ENCODE measurements around the gene GALP.
"Not testable (repeated sequence)": the region's sequence is repeated elsewhere in the genome, so short reads cannot be mapped to it uniquely, and the experiment has no call there.

GALP gene

GRCh38 chr19:56191711-56192110, 15.9 kb downstream of the GALP start:
- TF ChIP-seq TAF1 (IDR thresholded peaks at IDR 0.05; ENCODE audit: borderline replicate concordance, insufficient read depth, low read length) = no peak
- TF ChIP-seq, protein P1, sequence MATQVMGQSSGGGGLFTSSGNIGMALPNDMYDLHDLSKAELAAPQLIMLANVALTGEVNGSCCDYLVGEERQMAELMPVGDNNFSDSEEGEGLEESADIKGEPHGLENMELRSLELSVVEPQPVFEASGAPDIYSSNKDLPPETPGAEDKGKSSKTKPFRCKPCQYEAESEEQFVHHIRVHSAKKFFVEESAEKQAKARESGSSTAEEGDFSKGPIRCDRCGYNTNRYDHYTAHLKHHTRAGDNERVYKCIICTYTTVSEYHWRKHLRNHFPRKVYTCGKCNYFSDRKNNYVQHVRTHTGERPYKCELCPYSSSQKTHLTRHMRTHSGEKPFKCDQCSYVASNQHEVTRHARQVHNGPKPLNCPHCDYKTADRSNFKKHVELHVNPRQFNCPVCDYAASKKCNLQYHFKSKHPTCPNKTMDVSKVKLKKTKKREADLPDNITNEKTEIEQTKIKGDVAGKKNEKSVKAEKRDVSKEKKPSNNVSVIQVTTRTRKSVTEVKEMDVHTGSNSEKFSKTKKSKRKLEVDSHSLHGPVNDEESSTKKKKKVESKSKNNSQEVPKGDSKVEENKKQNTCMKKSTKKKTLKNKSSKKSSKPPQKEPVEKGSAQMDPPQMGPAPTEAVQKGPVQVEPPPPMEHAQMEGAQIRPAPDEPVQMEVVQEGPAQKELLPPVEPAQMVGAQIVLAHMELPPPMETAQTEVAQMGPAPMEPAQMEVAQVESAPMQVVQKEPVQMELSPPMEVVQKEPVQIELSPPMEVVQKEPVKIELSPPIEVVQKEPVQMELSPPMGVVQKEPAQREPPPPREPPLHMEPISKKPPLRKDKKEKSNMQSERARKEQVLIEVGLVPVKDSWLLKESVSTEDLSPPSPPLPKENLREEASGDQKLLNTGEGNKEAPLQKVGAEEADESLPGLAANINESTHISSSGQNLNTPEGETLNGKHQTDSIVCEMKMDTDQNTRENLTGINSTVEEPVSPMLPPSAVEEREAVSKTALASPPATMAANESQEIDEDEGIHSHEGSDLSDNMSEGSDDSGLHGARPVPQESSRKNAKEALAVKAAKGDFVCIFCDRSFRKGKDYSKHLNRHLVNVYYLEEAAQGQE (IDR thresholded peaks at IDR 0.05; ENCODE audit: insufficient read depth in 1 of 2, low read depth in 2 of 2, low read length in 2 of 2) = no peak
- no peak for TF ChIP-seq POLR2AphosphoS5 (IDR thresholded peaks at IDR 0.05; ENCODE audit: low read depth, low read length)
- no peak for TF ChIP-seq FOXP2 (optimal IDR thresholded peaks at IDR 0.05; ENCODE audit: borderline replicate concordance, extremely low read depth, extremely low read length, insufficient read depth)
- TF ChIP-seq SIN3A (IDR thresholded peaks at IDR 0.05; ENCODE audit: borderline replicate concordance, insufficient read depth, low read length) = no peak

- TF ChIP-seq FOXP2 (optimal IDR thresholded peaks at IDR 0.05; ENCODE audit: borderline replicate concordance, extremely low read depth, extremely low read length, insufficient read depth) = no peak
- TF ChIP-seq, protein P1 (IDR thresholded peaks at IDR 0.05; ENCODE audit: insufficient read depth in 1 of 2, low read depth in 2 of 2, low read length in 2 of 2) = no peak
Measured at GRCh38 chr19:56193981-56194640, 18.3 kb downstream of the GALP start.

GRCh38 chr19:56197646-56198045, 21.8 kb downstream of the GALP start, which contains the start of gene ZSCAN5B:
TSS of gene ZSCAN5B (minus strand) at chr19:56197783. CDS start at chr19:56193052, 4,731 bp downstream.
- TF ChIP-seq, protein P1 (IDR thresholded peaks at IDR 0.05; ENCODE audit: insufficient read depth in 1 of 2, low read depth in 2 of 2, low read length in 2 of 2) = not testable (repeated sequence)
- TF ChIP-seq SIN3A (IDR thresholded peaks at IDR 0.05; ENCODE audit: borderline replicate concordance, insufficient read depth, low read length); POLR2AphosphoS5 (IDR thresholded peaks at IDR 0.05; ENCODE audit: low read depth, low read length): not testable (repeated sequence)

DNA sequence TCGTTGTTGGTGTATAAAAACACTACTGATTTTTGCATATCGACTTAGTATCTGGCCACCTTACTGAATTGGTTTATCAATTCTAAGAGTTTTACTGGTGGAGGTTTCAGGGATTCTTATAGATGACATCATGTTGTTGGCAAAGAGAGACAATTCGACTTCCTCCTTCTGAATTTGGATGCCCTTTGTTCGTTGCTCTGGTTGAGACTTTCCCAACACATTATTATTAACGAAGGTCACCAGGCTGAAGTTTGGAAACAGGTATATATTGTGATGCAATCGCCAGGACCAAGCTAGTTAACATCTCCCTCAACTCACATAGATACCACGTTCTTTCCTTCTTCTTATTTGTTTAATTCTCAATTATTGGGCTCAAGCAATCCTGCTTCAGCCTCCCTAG, 23.9 kb downstream of the GALP start:
- no peak for TF ChIP-seq SIN3A (IDR thresholded peaks at IDR 0.05; ENCODE audit: borderline replicate concordance, insufficient read depth, low read length)
- TF ChIP-seq, protein P1 (IDR thresholded peaks at IDR 0.05; ENCODE audit: insufficient read depth in 1 of 2, low read depth in 2 of 2, low read length in 2 of 2) = no peak
- TF ChIP-seq POLR2AphosphoS5 (IDR thresholded peaks at IDR 0.05; ENCODE audit: low read depth, low read length) = no peak
- no peak for TF ChIP-seq TAF1 (IDR thresholded peaks at IDR 0.05; ENCODE audit: borderline replicate concordance, insufficient read depth, low read length)
- TF ChIP-seq FOXP2 (optimal IDR thresholded peaks at IDR 0.05; ENCODE audit: borderline replicate concordance, extremely low read depth, extremely low read length, insufficient read depth) = no peak

GRCh38 chr19:56201973-56202372, 26.2 kb downstream of the GALP start, which contains the start of gene ZSCAN5C:
TSS of gene ZSCAN5C (plus strand) at chr19:56202273. CDS start at chr19:56205914, 3,641 bp downstream.
- TF ChIP-seq POLR2AphosphoS5 (IDR thresholded peaks at IDR 0.05; ENCODE audit: low read depth, low read length) (no peak), FOXP2 (optimal IDR thresholded peaks at IDR 0.05; ENCODE audit: borderline replicate concordance, extremely low read depth, extremely low read length, insufficient read depth) (no peak), TAF1 (IDR thresholded peaks at IDR 0.05; ENCODE audit: borderline replicate concordance, insufficient read depth, low read length) (no peak), SIN3A (IDR thresholded peaks at IDR 0.05; ENCODE audit: borderline replicate concordance, insufficient read depth, low read length) (no peak)
- TF ChIP-seq, protein P1 (IDR thresholded peaks at IDR 0.05; ENCODE audit: insufficient read depth in 1 of 2, low read depth in 2 of 2, low read length in 2 of 2) = no peak

Data from PFSK-1 (cell line).